Lung (tissue), 12 donors: ENCODE data around the gene CLDN7. TPM values are rescaled to one million over a fixed set of nuclear protein-coding genes. Genes with fewer than 3 reads are reported as not detected.

Experiments
- ATAC-seq: fragments of 200-7000 bp; cut with Tn5 transposase; one replicate; pipeline ENCODE4 v1.9.1; 2020; ENCODE audit warnings: moderate number of reproducible peaks; ENCODE audit not compliant: insufficient read depth, low FRiP score
- DNase-seq, 3 donors: peaks; one replicate each; pipeline ENCODE4 v3.0.0-alpha.2; 2013 to 2017
- H3K27ac ChIP-seq, 2 donors: one replicate each; pipeline ENCODE4 v1.5.1; 2013; ENCODE audit warnings: mild to moderate bottlenecking in 2 of 2, moderate library complexity in 2 of 2, control low read depth in 1 of 2, inconsistent platforms in 1 of 2, low read depth in 1 of 2, low read length in 1 of 2
- H3K27me3 ChIP-seq, 3 donors: one replicate each; pipeline ENCODE4 v1.5.1; 2013; ENCODE audit warnings: low read length in 2 of 3; ENCODE audit not compliant: control insufficient read depth in 3 of 3, insufficient read depth in 3 of 3
- H3K36me3 ChIP-seq, 4 donors: one replicate each; pipeline ENCODE4 v1.5.1; 2013; ENCODE audit warnings: low read length in 4 of 4, mild to moderate bottlenecking in 1 of 4, moderate library complexity in 1 of 4; ENCODE audit not compliant: control insufficient read depth in 4 of 4, insufficient read depth in 4 of 4
- H3K4me1 ChIP-seq, 5 donors: one replicate each; pipeline ENCODE4 v1.5.1; 2013; ENCODE audit warnings: low read length in 5 of 5, mild to moderate bottlenecking in 2 of 5, moderate library complexity in 1 of 5; ENCODE audit not compliant: control insufficient read depth in 5 of 5, insufficient read depth in 5 of 5
- H3K4me3 ChIP-seq: one replicate; pipeline ENCODE4 v1.5.1; 2013; ENCODE audit warnings: mild to moderate bottlenecking, control low read depth, moderate library complexity
- H3K9ac ChIP-seq, 2 donors: one replicate each; pipeline ENCODE4 v1.5.1; 2013; ENCODE audit warnings: low read length in 2 of 2, control low read depth in 1 of 2; ENCODE audit not compliant: insufficient read depth in 1 of 2
- H3K9me3 ChIP-seq, 4 donors: one replicate each; pipeline ENCODE4 v1.5.1; 2013; ENCODE audit warnings: low read length in 3 of 4, mild to moderate bottlenecking in 1 of 4, moderate library complexity in 1 of 4; ENCODE audit not compliant: control insufficient read depth in 4 of 4, insufficient read depth in 3 of 4
- whole genome bisulfite sequencing, 2 donors: extraction: QIAGEN DNeasy Blood & Tissue Kit; methylation state at CpG; one replicate each; pipeline ENCODE4 v1.1.7; 2013; 5-methylcytosine and 5-hydroxymethylcytosine counted together
- polyA plus RNA-seq, 2 donors: library from polyadenylated mRNA; stranded (reverse); fragments of 200-250 nt; gene quantifications; one replicate each; pipeline ENCODE4 v1.2.1, GENCODE V29; 2013
- total RNA-seq, 2 donors: library from RNA; depleted of rRNA in 1 of 2; stranded (reverse); fragments of >200 nt in 1 of 2; gene quantifications; one replicate each; pipeline ENCODE4 v1.2.1, GENCODE V29; 2014 to 2021
- TF ChIP-seq, protein P1 (sequence below): IDR thresholded peaks from 2 replicates; pipeline ENCODE4 v1.5.1; 2012; ENCODE audit warnings: mild to moderate bottlenecking; ENCODE audit errors: control extremely low read depth, extremely low read depth
- donor health status: control.
- donor health status: control.
- donor health status: Bipolar disorder and iron deficiency.
- donor health status: healthy.
- donor health status: DM: yes; HTN: yes; CAD: no.

The CLDN7 gene
- total and polyA plus RNA-seq, 4 donors, result 117 to 199 (median 145) TPM

DNA sequence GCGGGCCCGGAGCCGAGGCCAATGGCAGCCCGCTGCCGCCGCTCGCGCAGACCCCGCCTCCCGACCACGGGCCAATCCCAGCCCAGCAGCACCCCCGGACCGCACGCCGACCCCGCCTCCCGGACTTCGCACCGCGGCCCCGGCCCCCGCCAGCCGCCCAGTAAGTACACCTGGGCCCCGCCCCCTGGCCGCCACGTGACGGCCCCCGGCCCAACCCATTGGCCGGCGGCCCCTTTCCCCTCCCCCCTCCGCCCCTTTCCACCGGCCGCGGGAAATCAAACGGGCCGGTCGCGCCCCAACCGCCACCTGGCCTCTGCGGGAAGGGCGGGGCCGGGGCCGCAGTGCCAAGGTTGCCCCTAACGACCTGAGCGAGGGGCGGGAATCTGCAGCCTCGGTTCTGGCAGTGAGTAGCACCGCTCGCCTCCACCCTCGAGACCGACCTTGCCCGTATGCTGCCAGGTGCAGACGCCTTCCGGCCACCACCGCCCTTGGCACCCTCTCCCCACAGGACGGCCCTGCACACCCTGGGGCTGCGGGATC is 32.4 kb upstream of the CLDN7 start, which contains the start of gene YBX2:
Gene YBX2 (minus strand): TSS at position 26 of the 540 bp plus-strand sequence. CDS start 139 bp downstream, outside the sequence.
- H3K27me3 ChIP-seq, result peaks cover 0 to 37% (median 22%) of the 10 kb centered on the region in 3 donors
- H3K4me1 ChIP-seq, result peaks cover 2 to 14% (median 11%) of the 10 kb centered on the region in 5 donors
- no peak within 1 kb of the TSS for H3K27ac ChIP-seq
- DNase-seq (peak in 2 of 3 donors; percentile 40 to 66), ATAC-seq (no peak)
- 1 to 3% methylated on average over 44 to 57 of the region's 57 CpGs for WGBS, 2 donors
- H3K4me3 ChIP-seq, result no peak within 1 kb of the TSS
- H3K9me3 ChIP-seq, result no peaks in the 10 kb centered on the region
- no peak within 1 kb of the TSS for H3K9ac ChIP-seq
- H3K36me3 ChIP-seq, result no peaks in the 10 kb centered on the region
- TF ChIP-seq, protein P1, sequence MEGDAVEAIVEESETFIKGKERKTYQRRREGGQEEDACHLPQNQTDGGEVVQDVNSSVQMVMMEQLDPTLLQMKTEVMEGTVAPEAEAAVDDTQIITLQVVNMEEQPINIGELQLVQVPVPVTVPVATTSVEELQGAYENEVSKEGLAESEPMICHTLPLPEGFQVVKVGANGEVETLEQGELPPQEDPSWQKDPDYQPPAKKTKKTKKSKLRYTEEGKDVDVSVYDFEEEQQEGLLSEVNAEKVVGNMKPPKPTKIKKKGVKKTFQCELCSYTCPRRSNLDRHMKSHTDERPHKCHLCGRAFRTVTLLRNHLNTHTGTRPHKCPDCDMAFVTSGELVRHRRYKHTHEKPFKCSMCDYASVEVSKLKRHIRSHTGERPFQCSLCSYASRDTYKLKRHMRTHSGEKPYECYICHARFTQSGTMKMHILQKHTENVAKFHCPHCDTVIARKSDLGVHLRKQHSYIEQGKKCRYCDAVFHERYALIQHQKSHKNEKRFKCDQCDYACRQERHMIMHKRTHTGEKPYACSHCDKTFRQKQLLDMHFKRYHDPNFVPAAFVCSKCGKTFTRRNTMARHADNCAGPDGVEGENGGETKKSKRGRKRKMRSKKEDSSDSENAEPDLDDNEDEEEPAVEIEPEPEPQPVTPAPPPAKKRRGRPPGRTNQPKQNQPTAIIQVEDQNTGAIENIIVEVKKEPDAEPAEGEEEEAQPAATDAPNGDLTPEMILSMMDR, result no peak

DNA sequence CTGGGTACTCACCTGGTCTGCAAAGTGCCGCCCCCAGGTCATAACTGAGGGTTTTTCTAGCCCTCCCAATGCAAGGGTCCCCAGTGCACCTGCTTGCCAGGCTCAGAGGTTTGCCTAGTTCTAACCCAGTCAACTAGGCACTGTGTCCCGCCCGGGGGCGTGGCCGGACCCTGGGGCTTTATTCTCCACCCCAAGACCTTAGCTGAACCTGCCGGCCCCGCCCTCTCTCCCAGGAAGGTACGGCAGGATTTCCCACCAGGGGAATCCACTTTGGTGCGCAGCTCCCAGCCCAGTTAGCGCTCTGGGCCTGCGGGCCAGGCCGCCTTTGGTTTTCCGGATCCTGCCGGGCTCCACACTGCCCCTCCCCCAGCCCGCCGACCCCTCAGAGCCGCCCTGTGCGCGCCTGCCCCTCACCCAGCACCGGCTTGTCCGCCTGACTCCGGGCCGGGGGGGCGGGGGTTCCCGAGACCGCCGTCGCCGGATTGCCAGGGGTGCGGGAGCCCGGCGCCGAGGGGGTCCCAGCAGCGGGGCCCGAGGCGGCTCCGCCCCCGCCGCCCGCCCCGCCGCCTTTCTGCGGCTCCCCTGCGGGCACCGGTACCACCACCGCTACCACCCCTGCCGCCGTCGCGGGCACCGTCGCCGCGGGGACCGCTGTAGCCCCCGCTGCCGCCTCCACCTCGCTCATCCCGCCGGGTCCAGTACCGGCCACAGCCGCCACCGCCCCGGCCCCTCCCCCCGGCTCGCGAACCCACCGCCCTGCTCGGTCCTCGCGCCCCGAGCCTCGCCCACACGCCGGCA is 31.7 kb upstream of the CLDN7 start:
- Histone ChIP-seq H3K27ac (no peak overlapping the region), H3K27me3 (peaks cover 0 to 37% (median 22%) of the 10 kb centered on the region in 3 donors), H3K9ac (no peak overlapping the region), H3K9me3 (no peaks in the 10 kb centered on the region), H3K4me3 (no peak overlapping the region), H3K4me1 (peaks cover 2 to 14% (median 11%) of the 10 kb centered on the region in 5 donors), H3K36me3 (no peaks in the 10 kb centered on the region)
- no peak for DNase-seq
- no peak for ATAC-seq
- TF ChIP-seq, protein P1, result no peak
- 5 to 8% methylated on average over 26 to 75 of the region's 75 CpGs for WGBS, 2 donors

DNA sequence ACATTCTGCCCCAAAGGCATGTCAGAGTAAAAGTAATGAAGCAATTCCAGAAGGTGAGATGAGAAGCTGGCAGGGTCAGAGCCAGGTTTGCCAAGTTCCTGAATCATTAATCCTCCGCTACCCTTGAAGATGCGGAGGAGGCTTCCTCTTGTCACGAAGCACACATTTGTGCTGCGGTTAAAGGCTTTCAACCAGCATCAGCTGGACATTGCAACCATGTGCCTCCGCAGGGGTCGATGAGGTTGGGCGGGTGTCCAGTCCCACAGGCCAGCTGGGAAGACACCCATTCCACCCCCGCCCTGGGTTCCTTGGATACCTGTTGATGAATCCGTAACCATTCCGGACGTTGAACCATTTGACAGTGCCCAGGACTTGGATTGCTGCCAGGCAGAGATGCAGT is 30.9 kb upstream of the CLDN7 start:
- no peak for ATAC-seq
- Histone ChIP-seq H3K9ac (no peak overlapping the region), H3K4me1 (peaks cover 2 to 14% (median 11%) of the 10 kb centered on the region in 5 donors), H3K36me3 (no peaks in the 10 kb centered on the region), H3K27ac (no peak overlapping the region), H3K27me3 (peaks cover 0 to 37% (median 24%) of the 10 kb centered on the region in 3 donors), H3K9me3 (no peaks in the 10 kb centered on the region), H3K4me3 (no peak overlapping the region)
- 85% methylated on average over 11 of the region's 11 CpGs for WGBS, 2 donors
- DNase-seq, result no peak
- TF ChIP-seq, protein P1, result no peak
